HG03097 (cell line): Measurements from ENCODE around the gene LGALS13.

Experiments used
- ATAC-seq: cut with Tn5 transposase; IDR thresholded peaks from one replicate; pipeline ENCODE4 v1.9.1; 2021; ENCODE audit not compliant: unreplicated experiment, low FRiP score

The LGALS13 gene, protein sequence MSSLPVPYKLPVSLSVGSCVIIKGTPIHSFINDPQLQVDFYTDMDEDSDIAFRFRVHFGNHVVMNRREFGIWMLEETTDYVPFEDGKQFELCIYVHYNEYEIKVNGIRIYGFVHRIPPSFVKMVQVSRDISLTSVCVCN

GRCh38 chr19:39602224-39602623 lies at the start of gene LGALS13:
Gene LGALS13, plus strand, starts transcription at chr19:39602524. Its CDS starts 45 bp downstream, at chr19:39602569.
- ATAC-seq: no peak

- no peak for ATAC-seq
These were observed 49.2 kb upstream of the LGALS13 start for GRCh38 chr19:39553082-39553652.

GRCh38 chr19:39554701-39555311 lies 47.5 kb upstream of the LGALS13 start:
- no peak for ATAC-seq

GRCh38 chr19:39555883-39556282 lies 46.4 kb upstream of the LGALS13 start:
- no peak for ATAC-seq

- ATAC-seq: no peak
These were observed 44.3 kb upstream of the LGALS13 start for GRCh38 chr19:39557811-39558623.

GRCh38 chr19:39558624-39559117 lies 43.7 kb upstream of the LGALS13 start:
- ATAC-seq: no peak

DNA sequence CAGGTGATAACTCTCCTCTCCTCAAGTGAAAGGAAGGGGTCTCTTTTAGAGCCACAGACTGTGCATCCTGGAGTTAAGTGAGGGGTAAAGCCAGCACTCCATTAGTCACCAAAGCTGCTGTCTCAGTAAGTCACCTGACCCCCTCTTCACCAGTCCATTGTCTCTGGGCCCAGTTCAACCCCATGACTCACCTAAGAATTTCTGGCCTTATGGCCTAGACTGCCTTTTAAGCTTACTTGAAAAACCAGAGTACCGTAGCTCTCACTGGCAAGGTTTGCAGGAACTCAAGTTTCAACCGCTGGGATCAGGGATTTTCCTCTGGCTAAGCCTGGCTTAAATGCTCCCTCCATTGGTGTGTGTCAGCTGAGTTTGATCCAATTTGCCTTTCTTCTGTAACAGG lies 38.9 kb upstream of the LGALS13 start:
- no peak for ATAC-seq

DNA sequence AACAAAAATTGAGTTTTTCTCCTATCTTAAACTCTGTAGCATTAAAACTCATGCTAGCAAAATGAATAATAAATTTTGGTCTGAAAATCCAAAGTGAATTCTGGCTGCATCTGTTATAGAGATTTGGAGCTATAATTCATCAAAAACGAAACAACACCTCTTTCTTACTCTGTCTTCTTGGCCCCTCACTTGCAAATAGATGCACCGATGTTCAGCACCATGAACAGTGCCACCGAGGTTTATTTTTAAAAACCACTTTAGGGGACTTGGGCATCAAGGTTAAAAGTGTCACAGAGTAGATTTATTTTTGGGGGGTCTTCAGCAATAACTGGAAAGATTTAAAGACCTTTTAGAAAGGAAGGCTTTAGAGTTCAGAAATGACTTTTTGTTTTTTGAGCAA lies 36.3 kb upstream of the LGALS13 start:
- no peak for ATAC-seq

DNA sequence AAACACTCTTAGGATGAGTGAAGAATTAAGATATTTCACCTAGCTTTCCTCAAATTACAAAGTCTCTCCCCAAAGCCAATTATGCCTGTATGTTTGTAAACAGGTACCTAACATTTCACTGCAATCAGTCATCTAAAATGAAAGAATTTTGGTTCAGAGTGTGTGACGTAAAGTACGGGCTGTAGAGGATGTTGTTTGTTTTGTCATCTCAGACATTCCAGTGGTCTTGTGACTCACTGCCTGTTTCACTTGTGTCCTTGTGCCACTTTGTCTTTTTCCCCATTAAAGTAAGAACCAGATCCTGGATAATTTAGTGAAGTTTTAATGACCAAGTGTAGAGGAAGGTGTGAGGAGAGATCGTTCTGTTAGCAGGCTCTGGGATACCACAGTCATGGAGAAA lies 33.7 kb upstream of the LGALS13 start:
- ATAC-seq: no peak

DNA sequence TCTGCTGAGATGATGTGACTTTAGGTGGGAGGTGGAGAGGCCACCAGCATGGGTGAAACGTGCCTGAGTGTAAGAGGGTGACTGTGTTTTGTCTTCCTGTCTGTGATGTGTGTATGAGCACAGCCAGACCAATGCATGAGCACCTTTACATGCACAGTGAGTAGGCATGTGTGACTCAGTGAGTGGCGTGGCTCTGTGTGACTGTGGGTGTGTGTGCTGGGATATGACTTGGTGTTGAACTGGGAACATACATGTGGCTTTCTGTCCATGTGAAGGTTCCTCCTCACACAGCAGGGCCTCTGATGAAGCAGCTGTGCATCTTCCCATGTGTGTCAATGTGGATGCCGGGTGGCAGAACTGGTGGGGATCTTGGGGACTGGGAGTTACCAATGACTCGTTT lies 19.9 kb upstream of the LGALS13 start:
- no peak for ATAC-seq

DNA sequence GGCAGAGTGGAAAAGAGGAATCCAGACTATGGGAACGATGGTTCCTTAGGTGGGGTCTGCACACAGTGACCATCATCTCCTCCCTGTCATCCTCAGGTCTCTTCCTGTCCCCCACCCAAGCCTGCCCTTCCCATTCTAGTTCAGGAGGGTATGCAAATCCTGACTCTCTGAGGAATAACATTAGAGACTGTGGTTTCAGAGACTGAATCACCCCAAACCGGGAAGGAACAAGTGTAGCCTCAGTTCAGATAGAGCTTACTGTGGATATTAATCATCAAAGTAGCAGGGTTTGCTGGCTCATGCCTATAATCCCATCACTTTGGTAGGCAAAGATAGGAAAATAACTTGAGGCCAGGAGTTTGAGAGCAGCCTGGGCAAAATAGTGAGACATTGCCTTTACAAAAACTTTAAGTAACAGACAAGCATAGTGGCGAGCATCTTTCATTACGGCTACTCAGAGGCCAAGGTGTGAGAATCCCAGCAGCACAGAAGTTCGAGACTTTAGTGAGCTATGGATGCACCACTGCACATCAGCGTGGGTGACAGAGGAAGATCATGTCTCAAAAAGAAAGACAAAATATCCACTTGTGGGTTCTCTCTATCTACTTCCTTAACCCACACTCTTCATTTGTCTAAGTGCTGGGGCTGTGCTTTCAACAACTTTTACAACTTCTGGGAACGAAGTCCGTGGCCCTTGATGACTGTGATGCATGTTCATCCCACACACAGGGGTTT lies 19.3 kb upstream of the LGALS13 start:
- ATAC-seq: no peak

GRCh38 chr19:39587496-39587895 lies 14.8 kb upstream of the LGALS13 start:
- ATAC-seq: no peak

- ATAC-seq: no peak
These were observed 14.3 kb upstream of the LGALS13 start for GRCh38 chr19:39588066-39588465.

DNA sequence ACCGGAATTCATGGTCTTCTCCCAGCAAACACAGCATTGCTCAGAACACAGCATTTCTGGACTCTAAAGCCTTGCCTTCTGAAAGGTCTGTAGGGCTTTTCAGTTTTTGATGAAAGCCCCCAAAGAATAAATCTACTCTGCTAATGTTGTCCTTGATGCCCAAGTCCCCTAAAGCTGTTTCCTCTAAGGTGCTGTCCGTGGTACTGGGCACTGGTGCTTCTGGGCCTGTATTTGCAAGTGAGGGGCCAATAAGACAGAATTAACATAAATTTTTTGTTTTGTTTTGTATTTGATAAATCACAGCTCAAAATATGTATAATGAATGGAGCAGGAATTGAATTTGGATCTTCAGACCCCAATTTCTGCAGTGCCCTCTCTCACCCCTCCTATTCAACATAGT lies 12.1 kb upstream of the LGALS13 start:
- ATAC-seq: no peak

DNA sequence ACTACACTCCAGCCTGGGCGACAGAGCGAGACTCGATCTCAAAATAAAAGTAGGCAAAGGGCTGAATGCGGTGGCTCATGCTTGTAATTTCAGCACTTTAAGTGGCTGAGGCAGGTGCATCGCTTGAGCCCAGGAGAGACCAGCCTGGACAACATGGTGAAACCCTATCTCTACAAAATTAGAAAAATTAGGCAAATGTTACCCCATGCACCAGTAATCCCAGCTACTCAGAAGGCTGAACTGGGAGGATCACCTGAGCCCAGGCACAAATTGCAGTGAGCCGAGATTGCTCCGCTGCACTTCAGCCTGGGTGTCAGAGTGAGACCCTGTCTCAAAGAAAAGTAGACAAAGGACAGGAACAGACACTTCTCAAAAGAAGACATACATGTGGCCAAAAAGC lies 9.9 kb upstream of the LGALS13 start:
- no peak for ATAC-seq

DNA sequence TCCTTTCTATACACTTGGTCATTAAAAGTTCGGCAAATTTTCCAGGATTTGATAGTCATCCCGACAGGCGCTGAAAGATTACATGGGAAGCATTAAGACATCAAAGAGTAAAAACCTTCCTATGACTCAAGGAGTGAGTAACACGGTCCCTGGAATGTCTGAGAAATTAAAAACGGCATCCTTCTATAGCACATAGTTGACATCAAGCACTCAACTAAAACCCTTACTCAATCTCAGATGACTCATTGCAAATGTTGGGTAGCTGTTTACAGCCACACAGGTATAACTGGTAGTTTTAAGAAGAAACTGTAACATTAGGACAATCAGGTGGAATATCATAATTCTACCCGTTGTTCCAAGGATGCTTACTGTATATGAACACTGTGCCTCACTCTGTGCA lies 6.4 kb upstream of the LGALS13 start:
- no peak for ATAC-seq

- no peak for ATAC-seq
These were observed 5.4 kb upstream of the LGALS13 start for GRCh38 chr19:39596911-39597310.

- no peak for ATAC-seq
These were observed 3.2 kb upstream of the LGALS13 start for GRCh38 chr19:39599116-39599515.

- no peak for ATAC-seq
These were observed 1.5 kb downstream of the LGALS13 start for GRCh38 chr19:39603825-39604224.

- no peak for ATAC-seq
These were observed 4.7 kb downstream of the LGALS13 start for GRCh38 chr19:39607021-39607420.

- ATAC-seq: no peak
These were observed 5.2 kb downstream of the LGALS13 start for GRCh38 chr19:39607561-39607960.
